Adrenal gland (tissue), 5 donors: ENCODE results near the gene TIMM13.

Experiments used
- CTCF ChIP-seq, 6 experiments: fragments of 450-650 bp in 4 of 6; fragments of 200-600 bp in 2 of 6; sonication (generic) in 1 of 6; IDR thresholded peaks; 1 replicate in 5 of 6; 2 replicates in 1 of 6; pipeline versions ENCODE4 v1.5.1 to v1.8.0; 2016 to 2021; ENCODE audit warnings: antibody characterized with exemption in 6 of 6, mild to moderate bottlenecking in 2 of 6, moderate library complexity in 1 of 6
- POLR2A ChIP-seq, 2 donors: fragments of 450-650 bp; IDR thresholded peaks; one replicate each; pipeline ENCODE4 v1.6.1; 2017; ENCODE audit warnings: antibody characterized with exemption in 2 of 2, mild to moderate bottlenecking in 2 of 2, moderate library complexity in 1 of 2
- donor health status: DM: no; HTN: no; CAD: no.

GRCh38 chr19:2382530-2383222, 44.7 kb downstream of the TIMM13 start:
- TF ChIP-seq CTCF (IDR thresholded peaks at IDR 0.05) (no peak), POLR2A (IDR thresholded peaks at IDR 0.05) (no peak)
